ENCODE measurements around the gene HBM. TPM values are rescaled to one million over a fixed set of nuclear protein-coding genes. Genes with fewer than 3 reads are reported as not detected.
"Not testable (repeated sequence)": the region's sequence is repeated elsewhere in the genome, so short reads cannot be mapped to it uniquely, and the experiment has no call there.

HBM gene
- total RNA-seq = not detected

- no peak for DNase-seq (ENCODE audit: low spot score)
These were observed at the start of gene HBM for GRCh38 chr16:165539-166374. Gene HBM (plus strand): TSS chr16:165978. CDS start chr16:165998, 20 bp downstream.

GRCh38 chr16:116015-116414 is 49.8 kb upstream of the HBM start:
- no peak for DNase-seq (ENCODE audit: low spot score)

- DNase-seq (ENCODE audit: low spot score) = no peak
These were observed 48.1 kb upstream of the HBM start for GRCh38 chr16:117379-118365.

- DNase-seq (ENCODE audit: low spot score) = no peak
These were observed 46.9 kb upstream of the HBM start for GRCh38 chr16:118857-119256.

GRCh38 chr16:119295-119694 is 46.5 kb upstream of the HBM start:
- DNase-seq (ENCODE audit: low spot score) = no peak

GRCh38 chr16:119835-120491 is 45.8 kb upstream of the HBM start:
- no peak for DNase-seq (ENCODE audit: low spot score)

GRCh38 chr16:120756-121155 is 45.0 kb upstream of the HBM start:
- no peak for DNase-seq (ENCODE audit: low spot score)

GRCh38 chr16:122361-122760 is 43.4 kb upstream of the HBM start:
- DNase-seq (ENCODE audit: low spot score) = no peak

- not testable (repeated sequence) for DNase-seq (ENCODE audit: low spot score)
These were observed 42.0 kb upstream of the HBM start for GRCh38 chr16:123558-124350.

GRCh38 chr16:125011-125410 is 40.8 kb upstream of the HBM start:
- no peak for DNase-seq (ENCODE audit: low spot score)

GRCh38 chr16:129075-129474 is 36.7 kb upstream of the HBM start:
- no peak for DNase-seq (ENCODE audit: low spot score)

GRCh38 chr16:130533-131173 is 35.1 kb upstream of the HBM start:
- no peak for DNase-seq (ENCODE audit: low spot score)

- no peak for DNase-seq (ENCODE audit: low spot score)
These were observed 33.7 kb upstream of the HBM start for GRCh38 chr16:132120-132519.

GRCh38 chr16:133716-134115 is 32.1 kb upstream of the HBM start:
- no peak for DNase-seq (ENCODE audit: low spot score)

- peak; percentile 51 for DNase-seq (ENCODE audit: low spot score)
These were observed 27.7 kb upstream of the HBM start for GRCh38 chr16:138049-138417.

- DNase-seq (ENCODE audit: low spot score) = no peak
These were observed 25.5 kb upstream of the HBM start for GRCh38 chr16:140175-140857.

- no peak for DNase-seq (ENCODE audit: low spot score)
These were observed 23.3 kb upstream of the HBM start for GRCh38 chr16:142405-142967.

- DNase-seq (ENCODE audit: low spot score) = no peak
These were observed 22.7 kb upstream of the HBM start for GRCh38 chr16:143047-143446.

- no peak for DNase-seq (ENCODE audit: low spot score)
These were observed 22.3 kb upstream of the HBM start for GRCh38 chr16:143456-143855.

- DNase-seq (ENCODE audit: low spot score) = no peak
These were observed 21.0 kb upstream of the HBM start for GRCh38 chr16:144797-145252.
